Epithelial cell of esophagus (primary cell): ENCODE results near the gene ALX4.

Experiments used
- DNase-seq: peaks from one replicate; pipeline ENCODE4 v3.0.0; 2010; ENCODE audit warnings: low read depth
- H3K4me3 ChIP-seq: 2 replicates; pipeline ENCODE4 v1.5.1; 2011; ENCODE audit warnings: mild to moderate bottlenecking, low read length, control low read depth
- CTCF ChIP-seq: IDR thresholded peaks from 2 replicates; pipeline ENCODE4 v1.5.1; 2011; ENCODE audit warnings: low read depth, mild to moderate bottlenecking, low read length, control low read depth, inconsistent platforms; ENCODE audit not compliant: insufficient read depth; ENCODE audit errors: missing control alignments

Gene ALX4

GRCh38 chr11:44351006-44351660, 41.2 kb upstream of the ALX4 start:
- H3K4me3 ChIP-seq, result no peak overlapping the region
- no peak for DNase-seq
- no peak for TF ChIP-seq CTCF

- no peak for TF ChIP-seq CTCF
- DNase-seq, result no peak
- H3K4me3 ChIP-seq, result no peak overlapping the region
Measured at GRCh38 chr11:44349328-44349727, 39.4 kb upstream of the ALX4 start.

GRCh38 chr11:44348721-44349120, 38.8 kb upstream of the ALX4 start:
- H3K4me3 ChIP-seq, result no peak overlapping the region
- no peak for TF ChIP-seq CTCF
- DNase-seq, result no peak

- no peak for TF ChIP-seq CTCF
- H3K4me3 ChIP-seq, result no peak overlapping the region
- no peak for DNase-seq
Measured at GRCh38 chr11:44348114-44348513, 38.2 kb upstream of the ALX4 start.

- H3K4me3 ChIP-seq, result no peak overlapping the region
- no peak for TF ChIP-seq CTCF
- no peak for DNase-seq
Measured at GRCh38 chr11:44347538-44347937, 37.6 kb upstream of the ALX4 start.

- TF ChIP-seq CTCF, result no peak
- H3K4me3 ChIP-seq, result no peak overlapping the region
- DNase-seq, result no peak
Measured at GRCh38 chr11:44346983-44347382, 37.0 kb upstream of the ALX4 start.

GRCh38 chr11:44345781-44346180, 35.8 kb upstream of the ALX4 start:
- H3K4me3 ChIP-seq, result no peak overlapping the region
- TF ChIP-seq CTCF, result no peak
- DNase-seq, result no peak
